ENCODE data around the gene SEPTIN10.
"Not testable (repeated sequence)": the region's sequence is repeated elsewhere in the genome, so short reads cannot be mapped to it uniquely, and the experiment has no call there.

The SEPTIN10 gene

DNA sequence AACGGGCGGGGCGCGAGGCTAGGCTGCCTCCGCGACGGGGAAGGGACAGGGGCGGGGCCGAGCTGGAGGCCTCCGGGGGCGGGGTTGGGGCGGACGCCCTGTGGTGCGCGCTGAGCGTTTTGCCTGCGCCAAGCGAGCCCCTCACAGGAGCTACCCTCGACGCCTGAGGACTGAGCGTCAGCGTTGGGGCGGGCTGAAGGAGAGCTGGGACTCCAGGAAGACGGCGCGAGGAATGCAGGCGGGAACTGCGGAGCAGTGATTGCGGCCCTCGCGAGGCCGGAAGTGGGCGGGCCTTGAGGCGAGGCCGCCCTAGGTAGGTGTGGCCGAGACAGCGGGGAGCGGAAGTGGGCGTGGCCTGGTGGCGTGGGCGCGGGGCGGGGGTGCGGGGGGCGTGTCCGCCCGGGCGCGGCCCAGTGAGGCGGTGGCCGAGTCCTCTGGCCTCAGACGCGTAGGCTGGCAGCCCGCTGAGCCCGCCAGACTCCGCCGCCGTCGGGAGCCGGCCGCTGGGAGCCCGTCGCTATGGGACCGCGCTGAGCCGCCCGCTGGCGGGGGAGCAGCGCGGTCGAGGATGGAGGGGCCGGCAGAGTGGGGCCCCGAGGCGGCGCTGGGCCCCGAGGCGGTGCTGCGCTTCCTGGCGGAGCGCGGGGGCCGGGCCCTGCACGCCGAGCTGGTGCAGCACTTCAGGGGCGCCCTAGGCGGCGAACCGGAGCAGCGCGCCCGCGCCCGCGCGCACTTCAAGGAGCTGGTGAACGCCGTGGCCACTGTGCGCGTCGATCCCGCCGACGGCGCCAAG is at the start of gene SEPTIN10, which contains the start of gene SOWAHC:
SEPTIN10 (minus strand) TSS at position 45 of the 793 bp plus-strand sequence. CDS start 139 bp downstream, outside the sequence.
SOWAHC (plus strand) TSS at position 443 of the 793 bp plus-strand sequence; CDS start at position 569, 126 bp downstream.
- DNase-seq (ENCODE audit: low spot score): peak; percentile 98

DNA sequence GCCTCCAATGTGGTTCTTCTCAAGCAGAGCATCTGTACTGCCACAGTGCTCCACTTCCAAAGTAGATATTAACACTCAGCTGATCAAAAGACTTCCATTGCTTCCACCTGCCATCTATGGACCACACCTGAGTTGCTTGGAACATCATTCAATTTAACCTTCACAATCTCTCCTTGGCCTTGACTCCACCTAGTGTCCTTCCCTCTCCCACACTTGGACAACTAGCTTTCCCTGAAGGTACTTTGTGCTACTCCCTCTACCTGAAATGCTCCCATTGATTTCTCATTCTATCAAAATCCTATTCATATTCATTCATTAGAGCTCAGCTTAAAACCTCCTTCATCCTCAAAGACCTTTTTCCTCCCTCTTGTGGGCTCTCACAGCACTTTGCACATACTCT is 49.1 kb upstream of the SEPTIN10 start:
- no peak for DNase-seq (ENCODE audit: low spot score)

DNA sequence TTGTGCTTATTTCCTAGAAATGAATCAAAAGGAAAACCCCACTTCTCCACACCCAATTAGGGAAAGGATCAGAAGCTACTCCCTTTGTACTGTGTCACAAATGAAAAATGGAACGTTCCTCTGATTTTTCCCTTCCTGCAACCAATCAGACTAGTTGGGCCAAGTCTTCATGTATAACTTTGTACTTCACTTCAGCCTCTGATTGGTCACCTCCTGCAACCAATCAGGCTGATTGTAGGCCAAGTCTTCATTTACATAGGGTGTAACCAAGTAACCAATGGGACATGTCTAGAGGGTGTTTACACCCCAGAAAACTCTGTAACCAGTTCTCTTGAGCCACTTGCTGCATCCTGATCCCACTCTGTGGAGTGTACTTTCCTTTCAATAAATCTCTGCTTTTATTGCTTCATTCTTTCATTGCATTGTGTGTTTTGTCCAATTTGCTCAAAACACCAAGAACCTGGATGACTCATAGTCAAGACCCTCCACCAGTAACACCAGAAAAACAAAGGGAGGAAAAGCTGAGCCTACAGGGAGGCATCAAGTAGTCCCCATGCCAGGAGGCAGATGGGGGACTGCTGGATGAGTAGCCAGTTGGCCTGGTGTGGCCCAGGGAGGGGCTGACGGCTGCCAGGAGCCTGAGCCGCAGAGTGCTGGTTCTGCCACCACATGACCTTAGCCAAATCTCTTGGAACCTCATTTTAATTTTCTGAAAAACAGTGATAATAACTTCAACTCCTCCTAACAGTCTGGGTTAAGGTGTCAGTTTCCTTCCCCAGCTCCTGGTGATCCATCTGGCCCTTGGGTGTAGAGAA is 46.5 kb upstream of the SEPTIN10 start:
- no peak for DNase-seq (ENCODE audit: low spot score)

DNA sequence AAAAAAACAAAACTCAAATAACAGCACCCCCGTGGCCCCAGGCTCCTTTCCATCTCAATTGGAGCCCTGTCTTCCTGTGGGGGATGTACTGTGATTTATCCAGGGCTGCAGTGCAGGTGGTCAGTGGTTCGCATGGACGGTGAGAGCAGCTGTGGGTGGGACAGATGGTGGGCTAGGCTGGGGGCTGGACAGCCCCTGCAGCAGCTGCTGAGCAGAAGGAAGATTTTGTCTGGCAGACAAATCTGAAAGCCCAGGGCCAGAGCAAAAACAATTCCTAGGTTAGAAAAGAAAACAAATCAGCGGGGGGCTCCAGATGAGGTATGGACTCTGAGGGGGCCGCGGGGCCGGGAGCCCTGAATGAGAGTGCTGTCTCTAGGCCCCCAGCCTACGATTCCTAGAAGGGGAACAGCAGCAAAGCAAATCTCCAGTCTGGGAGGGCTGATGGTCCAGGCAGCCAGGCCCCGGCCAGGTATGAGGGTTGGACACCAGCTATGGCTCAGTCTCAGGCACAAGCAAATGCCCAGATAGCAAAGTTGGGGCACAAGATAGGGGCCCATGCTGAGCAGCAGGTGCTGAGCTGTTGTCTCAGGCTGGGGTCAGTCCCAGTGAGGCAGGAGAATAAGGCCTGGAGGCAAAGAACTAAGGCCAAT is 45.8 kb upstream of the SEPTIN10 start:
- DNase-seq (ENCODE audit: low spot score): no peak

DNA sequence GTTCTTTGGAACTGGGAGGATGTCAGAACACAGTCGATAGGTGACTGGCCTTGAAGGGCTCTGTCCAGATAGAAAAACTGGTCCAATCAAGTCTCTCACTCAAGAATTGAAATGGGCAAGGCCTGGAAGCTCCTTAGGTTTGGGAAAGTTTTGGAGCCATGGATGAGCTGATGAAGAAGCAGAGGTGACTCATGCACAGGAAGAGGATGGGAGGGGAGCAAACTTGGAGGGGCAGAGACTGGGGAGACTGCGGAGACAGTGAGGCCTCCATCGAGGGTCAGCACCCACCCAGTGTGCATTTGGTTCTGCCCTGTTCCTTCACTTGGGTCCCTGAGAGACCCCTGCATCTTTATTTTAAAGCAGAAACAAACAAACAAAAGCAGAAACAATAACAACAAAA is 41.5 kb upstream of the SEPTIN10 start:
- DNase-seq (ENCODE audit: low spot score): peak; percentile 27

DNA sequence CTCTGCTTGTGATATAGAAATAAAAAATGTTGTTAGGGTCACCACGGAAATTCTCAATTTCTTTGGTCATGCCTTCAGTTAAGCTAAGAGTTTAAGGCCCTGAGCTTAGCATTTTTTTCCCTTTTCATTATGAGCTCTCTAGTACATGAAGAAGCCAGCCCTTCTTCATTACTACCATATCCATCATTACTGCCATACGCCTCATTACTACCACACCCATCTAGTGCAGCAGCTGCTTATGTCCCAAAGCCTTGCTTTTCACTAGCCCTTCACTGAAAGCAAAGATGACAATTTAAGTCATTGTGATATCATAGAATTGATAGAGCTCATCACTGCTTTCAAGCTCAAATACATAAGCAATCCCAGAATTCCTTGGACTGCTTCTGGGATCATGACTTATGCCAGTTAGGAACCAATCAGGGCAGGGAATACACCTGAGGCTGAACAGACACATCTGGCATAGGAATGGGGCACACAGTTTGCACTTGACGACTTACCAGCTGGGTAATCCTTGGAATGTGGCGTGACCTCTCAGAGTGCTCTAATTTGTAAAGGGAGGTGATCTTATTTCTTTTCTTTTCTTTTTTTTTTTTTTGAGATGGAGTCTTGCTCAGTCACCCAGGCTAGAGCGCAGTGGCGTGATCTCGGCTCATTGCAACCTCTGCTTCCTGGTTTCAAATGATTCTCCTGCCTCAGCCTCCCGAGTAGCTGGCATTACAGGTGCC is 40.7 kb upstream of the SEPTIN10 start:
- DNase-seq (ENCODE audit: low spot score): no peak

DNA sequence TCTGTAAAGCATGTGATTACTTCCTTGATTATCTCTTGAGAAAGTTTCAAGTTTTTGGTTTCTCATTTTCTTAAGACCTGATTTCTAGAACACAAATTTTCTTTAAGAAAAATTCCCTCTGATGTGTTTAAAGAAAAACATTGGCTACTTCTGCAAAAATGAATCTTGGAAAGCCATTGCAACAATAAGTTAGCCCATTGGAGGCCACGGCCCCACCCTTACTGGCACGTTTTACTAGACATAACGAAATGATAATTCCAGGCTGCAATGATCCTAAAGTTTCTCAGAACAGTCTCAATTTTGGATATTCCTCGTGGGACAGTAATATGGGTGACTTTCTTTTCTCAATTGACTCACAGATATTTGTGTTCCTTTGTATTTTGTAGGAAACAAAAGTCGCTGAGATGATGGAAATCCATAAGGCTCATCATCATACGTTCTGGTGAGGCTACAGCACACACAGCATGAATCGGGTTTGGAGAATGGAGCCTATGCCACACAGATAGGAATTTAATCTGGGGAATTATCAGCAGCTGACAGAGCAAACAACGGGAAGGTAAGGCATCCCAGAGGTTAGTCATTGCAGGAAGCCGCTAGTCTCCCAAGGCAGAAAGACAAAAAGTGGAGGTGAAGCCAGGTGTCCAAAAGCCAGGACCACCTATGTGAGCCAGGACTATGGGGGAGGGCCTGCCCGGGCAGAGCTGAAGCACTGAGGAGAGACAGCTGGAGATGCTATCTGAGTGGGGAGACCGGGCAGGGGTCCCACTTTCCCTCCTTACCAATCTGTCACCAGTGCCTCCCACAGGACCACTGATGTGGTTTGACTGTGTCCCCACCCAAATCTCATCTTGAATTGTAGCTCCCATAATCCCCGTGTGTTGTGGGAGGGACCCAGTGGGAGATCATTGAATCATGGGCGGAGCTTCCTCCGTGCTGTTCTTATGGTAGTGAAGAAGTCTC is 36.2 kb upstream of the SEPTIN10 start:
- no peak for DNase-seq (ENCODE audit: low spot score)

DNA sequence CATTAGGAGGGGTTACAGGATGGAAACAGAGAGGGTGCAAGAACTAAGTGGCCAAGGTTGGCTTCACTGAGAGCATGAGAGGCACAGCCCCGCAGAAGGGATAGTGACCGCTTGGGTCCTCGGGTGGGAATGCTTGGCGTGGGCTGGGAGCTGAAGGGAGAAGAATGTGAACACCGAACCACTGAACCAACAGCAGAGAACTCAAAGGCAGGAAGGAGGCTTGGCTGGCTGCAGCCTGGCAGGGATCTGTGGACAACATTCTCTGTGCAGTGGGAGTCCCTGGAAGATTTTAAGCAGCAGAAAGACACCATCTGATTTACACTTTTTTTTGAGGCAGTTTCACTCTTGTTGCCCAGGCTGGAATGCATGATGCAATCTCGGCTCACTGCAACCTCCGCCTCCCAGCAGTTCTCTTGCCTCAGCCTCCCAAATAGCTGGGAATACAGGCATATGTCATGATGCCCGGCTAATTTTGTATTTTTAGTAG is 34.3 kb upstream of the SEPTIN10 start:
- DNase-seq (ENCODE audit: low spot score): peak; percentile 64

DNA sequence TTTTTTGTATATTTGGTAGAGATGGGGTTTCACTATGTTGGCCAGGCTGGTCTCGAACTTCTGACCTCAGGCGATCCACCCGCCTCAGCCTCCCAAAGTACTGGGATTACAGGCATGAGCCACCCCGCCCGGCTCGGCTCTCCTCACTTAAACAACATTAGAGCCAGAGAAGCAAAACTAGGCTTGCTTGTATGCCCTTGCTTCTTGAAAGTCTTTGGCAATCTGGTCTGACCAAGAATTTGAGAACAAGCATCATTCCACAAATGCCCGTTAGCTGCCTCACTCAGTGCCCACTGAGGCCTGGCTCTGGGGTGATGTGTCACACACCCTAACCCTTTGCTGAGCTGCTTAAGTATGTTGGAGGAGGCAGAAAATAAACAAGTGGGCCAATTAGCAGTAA is 33.9 kb upstream of the SEPTIN10 start:
- peak; percentile 78 for DNase-seq (ENCODE audit: low spot score)

DNA sequence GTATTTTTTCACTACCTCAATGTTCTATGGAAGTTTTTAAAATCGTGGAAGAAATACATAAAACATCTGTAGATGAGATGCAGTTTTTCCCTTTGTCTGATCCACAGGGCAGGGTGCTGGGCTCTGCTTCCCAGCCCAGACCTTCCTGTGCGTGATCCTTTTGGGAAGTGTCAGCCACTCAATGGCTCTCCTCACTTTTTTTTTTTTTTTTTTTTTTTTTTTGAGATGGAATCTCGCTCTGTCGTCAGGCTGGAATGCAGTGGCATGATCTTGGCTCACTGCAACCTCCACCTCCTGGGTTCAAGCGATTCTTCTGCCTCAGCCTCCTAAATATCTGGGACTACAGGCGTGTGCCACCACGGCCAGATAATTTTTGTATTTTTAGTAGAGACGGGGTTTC is 33.2 kb upstream of the SEPTIN10 start:
- peak; percentile 34 for DNase-seq (ENCODE audit: low spot score)

DNA sequence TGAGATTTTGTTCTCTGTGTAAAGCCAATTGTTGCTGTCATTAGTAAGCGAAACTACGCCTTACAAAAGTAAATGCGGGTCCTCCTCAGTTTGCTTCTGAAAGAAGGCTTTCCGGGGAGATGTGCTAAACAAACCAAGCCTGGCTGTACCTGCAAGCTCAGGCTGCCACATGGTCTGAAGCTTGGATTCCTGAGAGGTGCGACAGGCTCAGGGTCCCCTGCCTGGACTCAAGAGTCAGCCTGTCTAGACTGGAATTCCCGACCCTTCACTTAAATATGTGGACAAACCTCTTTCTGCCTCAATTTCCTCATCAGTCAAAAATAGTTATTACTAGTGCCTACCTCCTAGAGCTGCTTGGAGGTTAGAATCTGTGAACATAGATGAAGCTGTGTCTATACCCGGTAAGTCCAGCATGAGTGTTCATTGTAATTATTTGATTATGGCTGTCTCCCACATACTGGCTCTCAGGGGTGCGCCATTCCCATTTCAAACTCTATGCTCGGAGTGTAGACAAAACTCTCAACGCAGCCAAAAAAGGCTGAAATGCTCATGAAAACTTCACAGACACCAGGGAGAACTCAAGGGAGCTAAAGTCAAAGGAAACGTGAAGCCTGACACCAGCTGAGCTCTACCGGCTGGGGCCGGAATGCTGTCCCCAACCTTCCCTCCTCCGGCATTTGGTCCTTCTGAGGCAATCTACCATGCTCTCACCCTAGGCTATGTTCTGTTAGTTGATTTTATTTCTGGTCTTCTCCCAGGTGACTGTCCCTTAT is 31.8 kb upstream of the SEPTIN10 start:
- DNase-seq (ENCODE audit: low spot score): no peak

DNA sequence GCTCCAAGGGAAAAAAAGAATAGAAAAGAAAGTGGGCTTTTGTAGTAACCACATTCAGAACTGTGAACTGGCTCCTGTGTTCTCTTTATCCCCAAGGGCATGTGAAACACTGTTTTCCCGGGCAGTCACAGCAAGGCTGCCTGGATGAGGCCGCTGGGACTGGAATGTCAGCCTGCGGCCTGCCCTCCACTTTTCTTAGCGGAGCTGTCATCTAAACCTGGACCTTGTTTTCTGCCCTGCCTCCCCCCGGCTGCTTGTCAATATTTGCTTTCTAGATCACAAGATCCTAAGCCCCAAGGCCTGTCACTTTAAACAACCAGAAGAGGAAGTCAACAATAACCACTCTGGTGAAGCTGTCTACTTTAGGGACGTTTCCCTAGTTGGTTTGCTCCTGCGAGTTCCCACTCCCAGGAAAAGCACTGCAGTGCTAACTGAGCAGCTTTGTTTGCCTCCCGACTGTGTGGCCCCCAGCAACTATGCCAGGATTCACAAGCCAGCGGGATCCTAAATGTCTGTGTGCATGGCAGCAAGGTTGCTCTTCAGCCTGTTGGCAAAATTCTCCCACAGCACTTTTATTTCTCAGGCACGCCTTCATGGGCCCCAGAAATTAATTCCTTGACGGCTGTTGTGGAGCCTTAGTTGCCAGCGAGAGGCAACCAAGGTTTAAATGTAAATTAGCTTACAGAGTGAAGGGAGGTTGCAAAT is 31.0 kb upstream of the SEPTIN10 start:
- peak; percentile 36 for DNase-seq (ENCODE audit: low spot score)

DNA sequence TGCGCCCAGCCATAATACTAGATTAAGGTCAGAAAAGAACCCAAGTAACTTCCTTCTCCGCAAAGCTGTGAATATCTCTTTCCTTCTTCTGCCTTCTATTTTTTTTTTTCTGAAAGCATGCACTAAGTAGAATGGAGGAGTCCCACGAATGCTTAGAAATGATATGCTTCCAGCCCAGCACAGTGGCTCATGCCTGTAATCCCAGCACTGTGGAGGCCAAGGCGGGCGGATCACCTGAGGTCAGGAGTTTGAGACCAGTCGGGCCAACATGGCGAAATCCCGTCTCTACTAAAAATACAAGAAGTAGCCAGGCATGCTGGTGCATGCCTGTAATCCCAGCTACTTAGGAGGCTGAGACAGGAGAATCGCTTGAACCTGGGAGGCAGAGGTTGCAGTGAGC is 26.2 kb upstream of the SEPTIN10 start:
- DNase-seq (ENCODE audit: low spot score): not testable (repeated sequence)

DNA sequence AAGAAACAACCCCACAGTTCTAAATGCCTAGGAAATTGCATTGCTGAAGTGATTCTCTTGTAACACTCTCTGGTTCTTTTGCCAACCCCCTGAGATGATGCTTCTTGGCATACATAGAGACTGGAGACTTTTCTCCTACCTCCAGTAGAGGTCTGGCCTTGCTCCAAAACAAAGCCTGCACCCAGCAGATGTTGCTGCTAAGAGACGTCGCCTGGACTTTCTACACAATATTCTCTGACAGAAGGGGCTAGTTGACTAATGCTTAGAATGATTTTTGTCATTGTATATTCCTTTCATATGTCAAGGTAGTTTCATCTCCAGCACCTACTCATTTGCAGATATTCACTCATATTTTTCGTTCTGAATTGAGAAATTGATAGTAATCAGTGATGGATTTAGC is 25.0 kb upstream of the SEPTIN10 start:
- DNase-seq (ENCODE audit: low spot score): no peak

DNA sequence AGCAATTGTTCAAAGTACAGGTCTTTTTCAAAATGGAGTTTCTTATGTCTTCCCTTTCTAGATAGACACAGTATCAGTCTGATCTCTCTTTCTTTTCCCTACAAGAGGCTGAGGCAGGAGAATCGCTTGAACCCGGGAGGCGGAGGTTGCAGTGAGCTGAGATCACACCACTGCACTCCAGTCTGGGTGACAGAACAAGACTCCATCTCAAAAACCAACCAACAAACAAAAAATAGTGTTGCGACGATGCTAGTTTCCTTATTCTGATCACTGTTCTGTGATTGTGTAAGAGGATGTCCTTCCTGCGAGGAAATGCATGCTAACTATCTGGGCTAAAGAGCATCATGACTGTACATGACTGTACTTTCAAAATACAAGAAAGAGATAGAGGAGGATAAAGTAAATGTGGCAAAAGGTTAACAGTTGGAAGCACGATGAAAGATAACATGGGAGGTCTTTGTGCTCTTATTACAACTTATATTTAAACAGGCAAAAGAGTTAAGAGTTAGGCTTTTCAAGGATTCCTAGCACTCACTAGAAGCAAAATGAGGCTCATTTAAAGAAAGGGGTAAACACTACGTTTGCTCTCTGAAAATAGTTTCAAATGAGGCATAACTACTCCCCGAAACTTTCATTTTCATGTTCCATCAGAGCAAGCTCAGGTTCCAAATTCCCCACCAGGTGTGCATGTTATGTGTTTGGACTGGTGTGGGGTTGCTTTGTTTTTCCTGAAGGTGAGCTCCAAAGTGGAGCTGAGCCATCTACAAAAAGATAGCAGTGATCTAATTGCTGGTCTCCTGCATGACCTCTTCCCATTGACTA is 24.2 kb upstream of the SEPTIN10 start:
- no peak for DNase-seq (ENCODE audit: low spot score)

DNA sequence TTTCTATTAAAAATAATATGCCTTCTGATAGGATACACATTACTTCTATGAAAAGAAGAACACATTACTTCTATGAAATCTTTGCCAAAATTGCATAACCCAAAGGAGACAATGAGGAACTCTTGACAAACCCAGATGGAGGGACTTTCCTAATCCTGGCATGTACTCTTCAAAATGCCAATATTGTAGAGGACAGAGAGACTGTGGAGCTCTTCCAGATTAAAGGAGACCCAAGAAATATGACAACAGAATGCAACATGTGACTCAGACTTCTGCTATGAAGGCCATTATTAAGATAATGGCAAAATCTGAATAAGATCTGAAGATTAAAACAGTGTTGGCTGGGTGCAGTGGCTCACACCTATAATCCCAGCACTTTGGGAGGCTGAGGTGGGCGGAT is 22.6 kb upstream of the SEPTIN10 start:
- DNase-seq (ENCODE audit: low spot score): peak; percentile 27

DNA sequence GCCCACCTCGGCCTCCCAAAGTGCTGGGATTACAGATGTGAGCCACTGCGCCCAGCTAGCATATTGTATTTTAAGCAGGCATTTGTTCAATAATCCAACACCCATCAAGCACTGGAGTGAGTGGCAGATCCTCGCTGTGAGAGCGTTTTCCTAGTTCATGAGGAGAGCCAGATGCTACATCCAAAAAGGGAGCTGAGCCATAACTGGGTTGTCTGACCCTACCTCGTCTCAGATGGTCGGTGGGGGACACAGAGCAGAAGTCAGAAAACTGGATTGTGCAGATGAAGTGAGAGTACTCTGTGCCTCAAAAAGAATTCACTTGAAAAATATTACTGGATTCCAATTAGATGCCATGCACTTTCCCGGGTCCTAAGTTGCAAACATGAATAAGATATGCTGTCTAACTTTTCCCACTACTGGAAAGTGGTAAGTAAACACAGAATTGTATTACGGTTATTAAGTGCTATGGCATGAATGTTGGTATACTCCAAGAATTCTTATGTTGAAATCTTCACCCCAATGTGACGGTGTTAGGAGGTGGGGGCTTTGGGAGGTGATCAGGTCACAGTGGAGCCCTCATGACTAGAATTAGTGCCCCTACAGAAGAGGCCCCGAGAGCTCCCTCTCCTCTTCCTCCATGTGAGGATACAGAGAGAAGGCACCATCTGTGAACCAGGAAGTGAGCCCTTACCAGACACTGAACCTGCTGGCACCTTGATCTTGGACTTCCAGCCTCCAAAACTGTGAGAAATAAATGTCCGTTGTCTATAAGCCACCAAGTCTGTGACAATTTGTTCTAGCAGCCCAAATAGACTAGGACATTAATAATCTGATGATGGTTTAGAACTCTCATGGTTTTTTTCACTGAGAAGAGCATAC is 21.9 kb upstream of the SEPTIN10 start:
- DNase-seq (ENCODE audit: low spot score): no peak

All from AG20443 (cell line).